OCI-M2 (cell line): ENCODE data around the gene SGMS1.
"Not testable (repeated sequence)": the region's sequence is repeated elsewhere in the genome, so short reads cannot be mapped to it uniquely, and the experiment has no call there.

ENCODE experiments used
- DNase-seq: peaks from one replicate; lab custom pipeline; 2025; ENCODE audit not compliant: unreplicated experiment; lab: John Stamatoyannopoulos, UW

Gene SGMS1

DNA sequence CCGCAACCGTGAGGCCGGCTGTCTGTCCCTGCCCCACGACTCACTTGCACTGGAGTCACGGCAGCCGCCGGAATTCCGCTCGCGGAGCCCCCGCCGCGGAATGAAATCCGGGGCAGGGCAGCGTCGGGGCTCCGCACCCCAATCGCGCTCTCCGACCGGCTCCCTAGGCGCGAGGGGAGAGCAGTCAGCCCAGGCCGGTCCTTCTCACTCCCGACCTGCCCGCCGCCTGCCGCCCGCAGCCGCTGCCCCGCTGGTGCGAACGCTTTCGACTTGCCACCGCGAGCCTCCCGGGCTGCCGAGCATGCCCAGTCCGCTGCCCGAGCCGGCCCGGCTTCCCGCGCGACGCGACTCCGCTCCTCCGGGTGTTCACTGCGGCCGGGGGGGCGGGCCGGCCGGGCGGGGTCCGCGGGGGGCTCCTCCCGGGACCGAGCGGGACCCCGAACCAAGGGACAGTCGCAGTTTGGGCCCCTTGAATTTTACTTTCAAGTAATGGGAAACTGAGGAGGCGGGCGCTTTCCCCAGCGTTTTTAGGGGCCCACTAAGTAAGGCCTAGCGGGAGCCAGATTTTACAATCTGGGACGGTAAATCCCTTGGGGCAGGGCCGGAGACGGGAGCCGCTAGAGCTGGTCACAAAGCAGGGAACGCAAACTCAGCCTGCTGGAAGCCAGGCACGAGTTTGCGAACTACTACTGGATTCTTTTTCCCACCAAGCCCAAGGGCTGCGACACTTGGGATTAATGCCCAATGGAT is at the start of gene SGMS1:
TSS of gene SGMS1 (minus strand) at position 294 of the 750 bp plus-strand sequence. CDS start 279,842 bp downstream, outside the sequence.
- DNase-seq = no peak

- not testable (repeated sequence) for DNase-seq
Observed at GRCh38 chr10:50672152-50672551, 48.4 kb upstream of the SGMS1 start.

DNA sequence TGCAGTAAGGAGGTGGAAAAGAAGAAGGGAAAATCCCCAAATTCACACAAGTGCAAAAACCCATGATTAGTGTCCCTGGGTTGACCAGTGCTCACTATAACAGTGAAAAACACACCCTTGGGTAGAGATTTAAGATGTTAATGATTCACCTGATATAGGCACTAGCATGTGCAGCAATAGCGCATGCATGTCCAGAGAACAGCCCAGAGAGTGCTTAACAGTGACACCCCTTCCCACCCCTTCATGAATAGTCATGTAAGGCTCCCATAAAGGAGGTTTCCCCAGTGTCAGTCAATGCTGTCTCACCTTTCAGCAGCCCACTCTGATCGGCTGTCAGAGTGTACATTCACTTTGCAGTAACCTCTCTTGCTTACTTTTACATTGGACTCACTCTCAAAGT is 47.9 kb upstream of the SGMS1 start:
- not testable (repeated sequence) for DNase-seq

DNA sequence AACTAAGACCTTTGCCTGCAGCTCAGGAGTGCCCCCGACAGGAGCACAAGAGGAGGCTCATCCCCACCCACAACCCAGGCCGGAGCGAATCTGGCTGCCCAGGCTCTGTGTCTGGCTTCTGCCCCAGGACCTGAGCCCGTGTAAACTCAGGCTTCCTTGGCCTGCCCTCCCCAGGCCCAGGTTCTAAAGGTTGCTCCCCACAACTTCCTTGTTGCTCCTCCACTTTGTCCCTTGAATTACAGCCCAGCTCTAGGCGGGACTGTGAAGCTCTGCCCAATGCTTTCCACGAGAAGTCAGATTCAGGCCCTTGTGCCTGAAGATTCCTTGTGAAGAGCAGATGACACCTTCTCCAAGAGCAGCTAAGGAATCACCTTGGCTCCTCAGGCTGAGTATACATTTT is 46.2 kb upstream of the SGMS1 start:
- not testable (repeated sequence) for DNase-seq

DNA sequence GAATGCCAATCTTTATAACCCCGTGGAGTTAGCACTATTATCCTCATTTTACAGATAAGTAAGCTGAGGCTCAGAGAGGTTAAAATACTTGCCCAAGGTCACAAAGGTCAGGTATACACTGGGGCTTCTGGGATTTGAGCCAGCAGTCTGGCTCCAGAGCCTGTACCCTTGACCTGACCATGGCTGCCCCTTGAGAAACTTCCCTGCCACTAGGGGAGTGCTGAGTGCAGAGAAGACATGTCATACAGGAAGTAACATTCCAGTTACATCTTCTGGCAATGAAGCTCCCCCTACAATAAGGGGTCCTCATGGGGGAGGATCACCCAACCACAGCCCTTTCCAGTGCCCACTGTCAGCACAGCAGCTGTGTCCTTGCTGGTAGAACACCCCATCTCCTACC is 43.6 kb upstream of the SGMS1 start:
- DNase-seq = not testable (repeated sequence)

DNA sequence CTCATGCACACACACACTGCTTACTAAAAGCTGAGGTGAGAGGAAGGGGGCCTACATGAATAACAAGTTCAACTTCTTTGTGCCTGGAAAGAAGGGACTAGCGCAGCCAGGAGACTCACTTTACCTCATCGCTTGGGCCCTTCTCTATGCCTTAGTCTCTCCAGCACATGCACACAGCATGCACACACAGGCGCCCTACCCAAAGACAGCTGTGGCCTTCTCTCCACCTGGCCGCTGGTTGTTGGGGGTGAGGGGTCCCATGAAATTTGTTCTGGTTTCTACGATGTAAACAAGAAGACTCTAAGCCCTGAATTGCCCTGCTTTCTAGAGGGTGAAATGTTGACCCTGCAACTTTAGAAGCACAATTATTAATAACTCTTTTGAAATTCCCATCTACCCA is 38.7 kb upstream of the SGMS1 start:
- DNase-seq = not testable (repeated sequence)

DNA sequence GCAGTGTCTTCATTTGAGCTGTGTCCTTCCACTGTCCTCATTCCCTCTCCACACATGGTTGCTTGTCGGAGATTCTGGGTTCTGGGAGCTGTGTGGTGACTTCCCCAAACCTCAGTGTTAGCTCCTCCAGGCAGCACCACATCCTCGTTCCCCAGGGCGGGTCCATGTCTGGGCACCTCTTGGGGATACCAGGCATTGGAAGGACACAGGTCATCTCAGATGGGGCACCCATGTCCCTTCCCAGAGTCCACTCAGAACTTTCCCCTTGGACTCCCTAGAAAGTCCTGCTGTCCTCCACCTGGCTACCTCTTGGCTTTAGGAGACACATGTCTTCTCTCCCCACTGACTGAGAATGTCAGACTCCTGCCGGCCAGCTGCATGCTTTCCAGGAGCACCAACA is 37.8 kb upstream of the SGMS1 start:
- not testable (repeated sequence) for DNase-seq

DNA sequence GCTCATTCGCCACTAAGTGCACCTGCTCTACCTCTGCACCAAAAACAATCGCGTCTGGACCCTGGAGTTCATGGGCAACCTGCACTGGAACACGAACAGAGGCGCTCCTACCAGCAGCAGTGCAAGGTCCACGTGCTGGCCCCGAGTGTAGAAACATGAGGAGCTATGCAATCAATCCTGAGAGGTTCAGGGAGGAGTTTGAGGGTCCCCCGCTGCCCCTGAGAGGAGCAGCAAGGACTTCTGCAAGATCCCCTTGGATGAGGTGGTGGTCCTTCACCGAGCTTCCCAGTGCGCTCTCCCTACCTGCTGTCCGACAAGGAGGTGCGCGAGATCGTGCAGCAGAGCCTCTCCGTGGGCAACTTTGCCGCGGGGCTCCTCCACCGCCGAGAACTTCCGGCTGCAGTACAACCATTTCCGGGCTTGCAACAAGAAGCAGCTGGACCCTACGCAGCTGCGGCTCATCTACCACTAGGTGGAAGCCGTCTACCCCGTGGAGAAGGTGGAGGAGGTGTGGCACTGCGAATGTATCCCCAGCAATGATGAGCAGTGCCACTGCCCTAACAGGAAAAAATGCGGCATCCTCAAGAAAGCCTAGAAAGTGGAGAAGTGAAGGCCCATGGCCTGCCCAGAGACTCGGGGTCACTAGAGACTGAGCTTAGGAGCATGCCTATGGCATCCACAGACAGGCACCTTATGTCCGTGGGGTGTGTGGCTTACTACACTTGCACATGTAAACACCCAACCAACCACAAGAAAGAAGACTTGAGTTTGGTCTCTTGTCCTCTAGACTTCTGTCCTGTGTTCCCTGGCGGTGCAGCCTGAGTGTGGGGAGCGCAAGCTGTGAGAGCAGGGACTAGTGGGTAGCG is 36.3 kb upstream of the SGMS1 start:
- DNase-seq = not testable (repeated sequence)

DNA sequence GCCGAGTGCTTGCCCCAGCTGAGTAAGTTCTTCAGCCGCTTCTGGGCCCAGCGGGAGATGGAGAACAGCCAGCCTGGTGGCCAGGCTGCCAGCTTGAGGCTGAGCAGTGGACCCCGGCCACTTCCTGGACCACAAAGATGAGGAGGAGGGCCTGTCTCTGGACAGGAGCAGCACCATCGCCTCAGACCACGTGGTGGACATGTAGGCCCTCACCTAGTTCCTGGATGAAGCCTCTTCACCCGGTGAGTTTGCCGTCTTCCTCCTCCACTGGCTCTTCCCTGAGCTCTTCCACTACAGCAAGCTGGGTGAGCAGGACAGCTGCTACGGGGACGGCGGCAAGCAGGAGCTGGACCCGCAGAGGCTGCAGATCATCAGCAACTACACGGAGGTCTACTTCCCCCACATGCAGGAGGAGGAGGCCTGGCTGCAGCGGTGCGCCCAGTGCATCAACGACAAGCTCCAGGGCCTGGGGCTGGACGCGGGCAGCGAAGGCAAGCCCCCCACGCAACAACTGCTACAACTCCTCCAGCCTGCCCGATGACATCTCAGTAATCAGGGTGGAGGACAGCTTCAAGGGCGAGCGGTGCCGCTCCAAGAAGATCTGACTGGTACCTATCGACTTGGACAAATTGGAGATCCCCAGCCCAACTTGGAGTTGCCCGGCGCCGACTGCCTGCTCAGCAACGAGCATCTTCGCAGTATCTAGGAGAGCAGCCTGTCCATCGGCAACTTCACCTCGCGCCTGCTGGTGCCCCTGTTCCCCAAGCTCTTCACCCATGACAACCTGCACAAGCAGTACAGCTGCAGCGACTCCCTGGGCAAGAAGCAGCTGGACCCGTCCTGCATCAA is 35.5 kb upstream of the SGMS1 start:
- not testable (repeated sequence) for DNase-seq

DNA sequence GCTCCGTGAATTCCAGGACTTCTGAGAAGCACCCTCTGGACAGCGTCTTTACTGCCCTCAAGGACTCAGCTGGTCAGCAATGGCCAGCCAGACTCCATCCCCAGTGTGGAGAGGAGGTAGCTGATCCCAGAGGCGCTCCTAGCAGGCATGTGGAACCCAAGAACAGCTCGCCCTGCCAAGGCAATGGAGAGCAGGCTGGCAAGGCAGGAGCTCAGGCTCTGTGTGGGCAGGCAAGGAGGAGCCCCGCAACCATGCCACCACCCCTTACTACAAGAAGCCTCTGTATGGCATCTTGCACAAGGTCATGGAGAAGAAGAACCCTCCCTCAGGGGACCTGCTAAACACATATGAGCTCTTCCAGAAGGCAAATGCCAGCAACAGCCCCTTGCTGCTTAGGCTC is 34.4 kb upstream of the SGMS1 start:
- no peak for DNase-seq

DNA sequence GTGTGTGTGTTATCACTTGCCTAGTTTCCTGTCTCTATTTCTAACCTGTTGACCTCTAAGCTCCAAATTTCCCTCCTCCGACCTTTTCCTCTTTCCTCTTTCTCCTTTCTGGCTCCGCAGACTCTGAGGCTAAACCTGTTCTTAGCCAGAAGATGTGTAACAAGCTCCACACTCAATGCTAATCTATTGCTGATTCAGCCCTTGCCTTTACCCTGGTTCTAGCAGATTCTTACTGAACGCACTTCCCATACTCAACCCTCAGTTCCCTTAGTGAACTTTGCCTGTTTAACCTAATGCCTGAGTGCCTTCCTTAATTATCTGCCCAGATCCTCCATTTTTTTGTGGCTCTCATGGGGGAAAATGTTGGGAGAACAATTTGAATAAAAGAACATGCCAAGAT is 30.0 kb upstream of the SGMS1 start:
- no peak for DNase-seq

DNA sequence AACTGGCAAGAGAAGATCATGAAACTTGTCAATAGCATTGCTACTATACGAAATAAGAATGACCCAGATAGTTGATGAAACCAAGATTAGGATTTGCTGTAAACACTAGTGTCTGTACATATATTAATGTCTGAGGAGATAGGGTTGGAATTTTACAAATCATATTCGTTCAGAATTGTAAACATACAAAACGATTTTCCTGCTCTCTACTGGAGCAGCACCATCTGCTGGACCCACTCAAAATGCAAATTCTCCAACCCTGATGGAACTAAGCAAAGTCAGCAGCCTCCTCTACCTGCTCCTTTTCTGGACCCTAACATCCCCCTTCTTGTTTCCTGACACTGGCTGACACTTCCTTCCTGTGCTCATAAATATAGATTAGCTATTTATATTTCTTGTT is 29.4 kb upstream of the SGMS1 start:
- no peak for DNase-seq

DNA sequence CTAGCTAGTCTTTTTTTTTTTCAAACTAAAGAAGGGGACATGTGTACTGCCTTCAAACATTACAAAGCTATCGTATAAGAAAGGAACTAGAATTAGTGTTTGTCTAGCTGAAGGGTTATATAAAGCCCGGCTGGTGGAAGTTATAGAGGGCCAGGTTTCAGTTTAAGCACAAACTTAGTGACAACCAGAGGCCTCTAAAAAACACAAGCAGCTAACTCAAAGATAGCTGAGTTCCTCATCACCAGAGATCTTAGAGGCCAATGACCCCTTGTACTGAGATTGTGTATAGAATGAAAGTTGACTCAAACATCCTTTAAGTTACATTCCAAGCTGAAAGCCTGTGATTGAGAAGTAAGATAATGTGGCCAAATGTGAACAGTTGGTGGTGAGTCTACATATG is 28.1 kb upstream of the SGMS1 start:
- no peak for DNase-seq

DNA sequence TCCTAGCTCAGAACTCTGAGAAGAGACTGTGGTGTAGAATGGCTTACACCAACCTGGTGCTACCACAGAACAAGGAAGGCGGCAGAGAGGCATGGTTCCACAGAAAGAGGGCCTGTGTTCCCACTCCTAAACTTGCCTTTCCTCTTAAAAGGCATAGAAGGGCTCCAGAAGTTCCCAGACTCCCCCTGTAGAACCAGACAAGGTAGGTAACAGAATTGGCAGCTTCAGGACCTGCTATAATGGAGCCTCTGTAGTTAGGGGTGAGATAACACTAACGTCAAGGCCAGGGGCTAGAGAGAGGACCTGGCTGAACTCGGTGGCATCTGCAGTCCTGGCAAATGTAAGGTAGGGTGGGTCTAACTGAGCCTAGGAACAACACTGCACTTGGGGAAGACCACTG is 26.7 kb upstream of the SGMS1 start:
- no peak for DNase-seq

- DNase-seq = no peak
Observed at GRCh38 chr10:50648935-50649227, 25.1 kb upstream of the SGMS1 start.

GRCh38 chr10:50648089-50648934 is 24.6 kb upstream of the SGMS1 start:
- no peak for DNase-seq

DNA sequence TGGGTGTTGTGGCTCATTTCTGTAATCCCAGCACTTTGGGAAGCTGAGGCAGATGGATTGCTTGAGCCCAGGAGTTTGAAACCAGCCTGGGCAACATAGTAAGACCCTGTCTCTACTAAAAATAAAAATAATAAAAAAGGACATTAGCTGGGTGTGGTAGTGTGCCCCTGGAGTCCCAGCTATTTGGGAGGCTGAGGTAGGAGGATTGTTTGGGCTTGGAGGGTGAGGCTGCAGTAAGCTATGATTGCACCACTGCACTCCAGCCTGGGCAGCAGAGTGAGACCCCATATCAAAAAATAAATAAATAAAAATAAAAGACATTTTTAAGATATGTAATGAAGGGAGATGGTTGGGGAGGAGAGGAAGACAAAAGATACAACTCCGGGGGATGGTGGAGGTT is 23.6 kb upstream of the SGMS1 start:
- not testable (repeated sequence) for DNase-seq

- DNase-seq = no peak
Observed at GRCh38 chr10:50645236-50645635, 21.5 kb upstream of the SGMS1 start.

- DNase-seq = no peak
Observed at GRCh38 chr10:50641626-50642025, 17.9 kb upstream of the SGMS1 start.

DNA sequence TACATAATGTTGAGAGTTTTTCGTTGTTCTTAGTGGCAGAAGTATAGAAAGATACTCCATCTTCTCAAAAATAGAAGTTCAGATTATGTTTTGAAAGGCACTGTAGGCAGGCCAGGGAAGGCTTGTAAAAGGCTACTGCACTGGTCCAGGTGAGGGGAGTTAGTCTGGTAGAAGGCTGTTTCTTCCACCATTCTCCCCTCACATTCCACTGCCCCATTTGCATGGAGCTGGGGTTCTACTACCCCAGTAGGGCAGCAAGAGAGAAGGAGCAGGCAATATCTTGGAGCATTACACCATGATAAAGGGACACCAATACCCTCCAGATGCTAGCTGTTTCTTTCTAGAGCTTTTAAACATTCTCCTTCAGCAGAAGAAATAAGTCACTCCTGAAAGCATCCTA is 16.5 kb upstream of the SGMS1 start:
- DNase-seq = no peak
